Hair follicular keratinocyte (primary cell): ENCODE data around the gene GIMAP6. TPM values are rescaled to one million over a fixed set of nuclear protein-coding genes. Genes with fewer than 3 reads are reported as not detected.

Experiments
- total RNA-seq: library from RNA; depleted of rRNA; stranded (reverse); fragments of >200 nt; gene quantifications from 2 replicates; pipeline ENCODE4 v1.2.3, GENCODE V29; 2015

GIMAP6 gene
- total RNA-seq, result not detected in 2 replicates

DNA sequence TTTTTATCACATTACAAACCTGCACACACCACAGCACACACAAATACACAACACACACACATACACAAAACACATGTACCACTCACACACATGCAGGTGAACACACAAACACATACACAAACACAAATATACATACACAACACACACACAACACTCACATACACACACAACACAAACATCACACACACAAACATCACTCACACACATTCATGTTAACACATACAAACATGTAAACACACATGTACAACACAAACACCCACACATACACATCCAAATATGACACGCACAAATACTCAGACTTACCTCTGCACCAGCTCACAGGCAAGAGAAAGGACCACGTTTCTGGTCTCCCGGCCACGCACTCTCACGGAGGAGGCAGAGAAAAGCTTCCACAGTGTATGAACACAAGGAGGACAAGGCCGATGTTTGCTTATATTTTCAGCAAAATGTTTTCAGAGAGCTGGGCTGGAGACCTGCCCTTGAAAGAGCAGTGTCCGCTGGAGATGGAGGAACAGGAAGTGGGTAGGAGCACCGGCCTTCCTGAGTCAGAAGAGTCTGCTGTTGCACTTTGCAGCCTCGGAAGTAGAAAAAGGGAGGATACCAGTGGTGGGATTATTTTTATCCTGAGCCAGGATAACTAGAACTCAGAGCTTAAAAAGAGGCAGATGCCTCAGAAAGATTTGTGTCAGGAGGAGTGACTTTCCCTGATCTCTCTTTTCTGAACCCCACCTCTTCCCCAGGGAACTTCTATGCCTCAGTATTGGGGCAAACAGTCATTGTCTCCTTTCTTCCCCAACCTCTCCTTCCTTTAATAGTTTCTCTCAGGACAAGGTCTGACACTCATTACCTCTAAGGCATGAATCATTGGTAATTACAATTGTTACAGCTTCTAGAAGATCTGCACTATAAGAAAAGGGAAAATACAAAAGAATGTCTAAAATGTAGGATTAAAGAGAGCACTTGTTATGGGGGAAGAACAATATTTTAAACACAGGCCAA, at the start of gene GIMAP6:
GIMAP6 (minus strand) TSS at position 520 of the 999 bp plus-strand sequence. CDS start 2,243 bp downstream, outside the sequence.

Other genes starting within 250 kb of the GIMAP6 start
- 0.19 TPM in 1 of 2 replicates, not detected in the other for gene GIMAP8, start 181.8 kb downstream of the GIMAP6 start, total RNA-seq
- not detected in 2 replicates for gene GIMAP7, start 117.5 kb downstream of the GIMAP6 start, total RNA-seq
- not detected in 2 replicates for gene GIMAP4, start 65.0 kb downstream of the GIMAP6 start, total RNA-seq
- gene GIMAP2, start 53.3 kb upstream of the GIMAP6 start, total RNA-seq, result 0.08 and 0.94 TPM in 2 replicates
- gene GIMAP1, start 84.2 kb upstream of the GIMAP6 start, total RNA-seq, result not detected in 2 replicates
- gene GIMAP5, start 105.0 kb upstream of the GIMAP6 start, total RNA-seq, result not detected in 2 replicates
- not detected in 2 replicates for gene TMEM176B, start 168.0 kb upstream of the GIMAP6 start, total RNA-seq
- 0.23 TPM in 1 of 2 replicates, not detected in the other for gene TMEM176A, start 168.4 kb upstream of the GIMAP6 start, total RNA-seq
- gene AOC1, start 220.1 kb upstream of the GIMAP6 start, total RNA-seq, result not detected in 2 replicates